Activated T-cell treated with anti-CD3 and anti-CD28 coated beads, Interleukin-2, amount 50 U/mL, for 1 hour (primary cell): ENCODE data around the gene TMEM86A.
A peak's percentile ranks its signal among the peaks of the same experiment; 100 is the strongest.
"Not testable (repeated sequence)": the region's sequence is repeated elsewhere in the genome, so short reads cannot be mapped to it uniquely, and the experiment has no call there.

Source experiments
- DNase-seq: peaks from one replicate; pipeline ENCODE4 v3.0.0-alpha.2; 2020

TMEM86A gene

GRCh38 chr11:18698341-18699268 is at the start of gene TMEM86A:
TSS of gene TMEM86A (plus strand) at chr11:18698779. CDS start at chr11:18698887, 108 bp downstream.
- DNase-seq = peak; percentile 93

- DNase-seq = no peak
These were observed 48.2 kb upstream of the TMEM86A start for GRCh38 chr11:18650353-18650752.

GRCh38 chr11:18650859-18651557 is 47.6 kb upstream of the TMEM86A start:
- DNase-seq = no peak

- no peak for DNase-seq
These were observed 40.9 kb upstream of the TMEM86A start for GRCh38 chr11:18657673-18658072.

GRCh38 chr11:18665353-18665872 is 33.2 kb upstream of the TMEM86A start:
- not testable (repeated sequence) for DNase-seq

- DNase-seq = no peak
These were observed 30.4 kb upstream of the TMEM86A start for GRCh38 chr11:18668131-18668530.

- DNase-seq = no peak
These were observed 29.4 kb upstream of the TMEM86A start for GRCh38 chr11:18669219-18669596.

- no peak for DNase-seq
These were observed 28.9 kb upstream of the TMEM86A start for GRCh38 chr11:18669711-18670110.

GRCh38 chr11:18671246-18671645 is 27.3 kb upstream of the TMEM86A start:
- DNase-seq = no peak

GRCh38 chr11:18672209-18672608 is 26.4 kb upstream of the TMEM86A start:
- DNase-seq = peak; percentile 44

GRCh38 chr11:18676803-18677202 is 21.8 kb upstream of the TMEM86A start:
- no peak for DNase-seq

- DNase-seq = no peak
These were observed 21.0 kb upstream of the TMEM86A start for GRCh38 chr11:18677560-18677959.

- not testable (repeated sequence) for DNase-seq
These were observed 16.6 kb upstream of the TMEM86A start for GRCh38 chr11:18681949-18682348.

GRCh38 chr11:18682466-18682865 is 16.1 kb upstream of the TMEM86A start:
- no peak for DNase-seq

GRCh38 chr11:18684267-18684666 is 14.3 kb upstream of the TMEM86A start:
- DNase-seq = no peak

GRCh38 chr11:18691467-18692140 is 7.0 kb upstream of the TMEM86A start:
- DNase-seq = not testable (repeated sequence)

- no peak for DNase-seq
These were observed 5.4 kb upstream of the TMEM86A start for GRCh38 chr11:18692941-18693760.

- DNase-seq = no peak
These were observed 1.8 kb upstream of the TMEM86A start for GRCh38 chr11:18696638-18697225.

GRCh38 chr11:18697576-18697975 is 1.0 kb upstream of the TMEM86A start:
- DNase-seq = no peak

GRCh38 chr11:18699269-18699596 is 654 bp downstream of the TMEM86A start:
- DNase-seq = no peak

- no peak for DNase-seq
These were observed 1.3 kb downstream of the TMEM86A start for GRCh38 chr11:18699848-18700261.

GRCh38 chr11:18700375-18700774 is 1.8 kb downstream of the TMEM86A start:
- DNase-seq = no peak
